ENCODE measurements around the gene ENO1. TPM values are rescaled to one million over a fixed set of nuclear protein-coding genes. Genes with fewer than 3 reads are reported as not detected.

The ENO1 gene
- total and polyA plus RNA-seq, 8 donors = 206 to 577 (median 350) TPM

DNA sequence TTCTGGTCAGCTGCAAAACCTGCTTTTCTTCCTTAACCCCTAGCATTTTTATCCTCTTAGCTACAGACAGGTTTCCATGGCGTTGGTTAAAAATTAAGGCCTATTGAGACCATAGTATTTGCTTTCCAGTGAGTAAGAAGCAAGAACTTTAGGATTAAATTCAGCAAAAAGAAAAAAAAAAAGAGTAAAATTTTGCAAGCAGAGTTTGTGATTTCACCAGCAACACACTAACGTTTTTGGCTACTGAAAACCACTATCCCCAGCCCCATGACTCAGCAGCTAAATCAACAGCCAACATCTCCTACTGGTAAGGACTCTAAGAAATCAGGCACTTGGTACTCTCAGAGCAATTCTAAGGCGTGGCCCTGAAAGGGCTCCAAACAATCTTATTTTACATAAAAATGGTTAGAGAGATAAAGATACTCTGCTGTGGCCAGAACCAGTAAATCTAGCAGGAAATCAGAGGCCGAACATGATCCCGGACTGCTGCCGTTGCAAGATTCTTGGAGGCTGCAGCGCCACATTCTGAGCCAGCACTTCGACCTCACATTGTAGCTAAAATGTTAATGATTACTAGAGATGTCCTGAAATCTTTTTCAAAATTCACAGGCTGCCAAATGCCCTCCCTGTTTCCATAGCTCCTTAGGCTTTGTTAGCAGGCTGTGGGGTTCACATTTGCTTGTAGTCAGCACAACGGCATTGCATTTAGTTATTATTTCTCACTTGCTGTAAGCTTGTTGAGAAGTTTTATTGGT is 1.6 kb upstream of the ENO1 start:
- peak in 1 of 3 donors; percentile 58 for TF ChIP-seq POLR2AphosphoS5 (IDR thresholded peaks at IDR 0.05)
- TF ChIP-seq EP300 (IDR thresholded peaks at IDR 0.05) = no peak
- WGBS, 5 donors = 13 to 34% (median 23%) methylated on average over 9 of the region's 9 CpGs
- intact Hi-C loops (cut with DNase I; ENCODE audit: low total_unique reads) = no loop called here
- peak overlapping the region in 2 of 4 donors; percentile 79 to 85 for H3K4me3 ChIP-seq
- H3K27me3 ChIP-seq = no peaks in the 10 kb centered on the region
- peak overlapping the region; percentile 64 to 100 (median 99) for H3K27ac ChIP-seq
- no peaks in the 10 kb centered on the region for H3K9me3 ChIP-seq
- H3K4me1 ChIP-seq = peaks cover 27 to 49% (median 38%) of the 10 kb centered on the region in 4 donors
- peak; percentile 61 to 79 for DNase-seq
- H3K36me3 ChIP-seq = peaks cover 0 to 7% (median 5%) of the 10 kb centered on the region in 4 donors

DNA sequence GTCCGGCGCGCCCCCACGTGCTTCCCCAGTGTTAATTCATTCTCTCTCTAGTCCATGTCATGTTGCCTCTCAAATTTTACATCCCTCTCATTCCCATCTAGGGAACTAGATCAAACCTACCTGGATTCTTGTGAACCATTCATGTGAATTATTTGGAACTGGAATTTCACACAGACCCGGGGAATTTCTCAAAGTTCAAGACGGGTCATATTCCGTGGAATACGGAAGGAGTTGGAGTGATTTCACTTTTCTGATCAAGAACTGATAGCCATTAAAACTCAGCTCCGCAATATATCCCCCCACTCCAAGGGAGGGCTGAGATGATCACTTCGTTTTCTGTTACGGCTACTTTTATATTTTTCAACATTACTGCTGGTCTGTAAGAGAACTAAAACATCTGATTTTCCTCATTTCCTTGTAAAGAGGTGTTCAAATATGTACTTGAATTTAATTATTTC is 1.0 kb upstream of the ENO1 start:
- peaks cover 0 to 13% (median 9%) of the 10 kb centered on the region in 4 donors for H3K36me3 ChIP-seq
- peak overlapping the region; percentile 79 to 92 (median 88) for H3K4me3 ChIP-seq
- no peaks in the 10 kb centered on the region for H3K27me3 ChIP-seq
- H3K4me1 ChIP-seq = peaks cover 30 to 54% (median 43%) of the 10 kb centered on the region in 4 donors
- intact Hi-C loops (cut with DNase I; ENCODE audit: low total_unique reads) = no loop called here
- 17 to 26% (median 19%) methylated on average over 11 of the region's 11 CpGs for WGBS, 5 donors
- no peak for DNase-seq
- no peak for TF ChIP-seq POLR2A (IDR thresholded peaks at IDR 0.05)
- TF ChIP-seq EP300 (IDR thresholded peaks at IDR 0.05) = no peak
- TF ChIP-seq, protein P1, sequence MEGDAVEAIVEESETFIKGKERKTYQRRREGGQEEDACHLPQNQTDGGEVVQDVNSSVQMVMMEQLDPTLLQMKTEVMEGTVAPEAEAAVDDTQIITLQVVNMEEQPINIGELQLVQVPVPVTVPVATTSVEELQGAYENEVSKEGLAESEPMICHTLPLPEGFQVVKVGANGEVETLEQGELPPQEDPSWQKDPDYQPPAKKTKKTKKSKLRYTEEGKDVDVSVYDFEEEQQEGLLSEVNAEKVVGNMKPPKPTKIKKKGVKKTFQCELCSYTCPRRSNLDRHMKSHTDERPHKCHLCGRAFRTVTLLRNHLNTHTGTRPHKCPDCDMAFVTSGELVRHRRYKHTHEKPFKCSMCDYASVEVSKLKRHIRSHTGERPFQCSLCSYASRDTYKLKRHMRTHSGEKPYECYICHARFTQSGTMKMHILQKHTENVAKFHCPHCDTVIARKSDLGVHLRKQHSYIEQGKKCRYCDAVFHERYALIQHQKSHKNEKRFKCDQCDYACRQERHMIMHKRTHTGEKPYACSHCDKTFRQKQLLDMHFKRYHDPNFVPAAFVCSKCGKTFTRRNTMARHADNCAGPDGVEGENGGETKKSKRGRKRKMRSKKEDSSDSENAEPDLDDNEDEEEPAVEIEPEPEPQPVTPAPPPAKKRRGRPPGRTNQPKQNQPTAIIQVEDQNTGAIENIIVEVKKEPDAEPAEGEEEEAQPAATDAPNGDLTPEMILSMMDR (IDR thresholded peaks at IDR 0.05) = no peak
- TF ChIP-seq POLR2AphosphoS5 (IDR thresholded peaks at IDR 0.05) = no peak
- H3K9me3 ChIP-seq = no peaks in the 10 kb centered on the region
- peak overlapping the region; percentile 98 to 100 (median 99) for H3K27ac ChIP-seq

DNA sequence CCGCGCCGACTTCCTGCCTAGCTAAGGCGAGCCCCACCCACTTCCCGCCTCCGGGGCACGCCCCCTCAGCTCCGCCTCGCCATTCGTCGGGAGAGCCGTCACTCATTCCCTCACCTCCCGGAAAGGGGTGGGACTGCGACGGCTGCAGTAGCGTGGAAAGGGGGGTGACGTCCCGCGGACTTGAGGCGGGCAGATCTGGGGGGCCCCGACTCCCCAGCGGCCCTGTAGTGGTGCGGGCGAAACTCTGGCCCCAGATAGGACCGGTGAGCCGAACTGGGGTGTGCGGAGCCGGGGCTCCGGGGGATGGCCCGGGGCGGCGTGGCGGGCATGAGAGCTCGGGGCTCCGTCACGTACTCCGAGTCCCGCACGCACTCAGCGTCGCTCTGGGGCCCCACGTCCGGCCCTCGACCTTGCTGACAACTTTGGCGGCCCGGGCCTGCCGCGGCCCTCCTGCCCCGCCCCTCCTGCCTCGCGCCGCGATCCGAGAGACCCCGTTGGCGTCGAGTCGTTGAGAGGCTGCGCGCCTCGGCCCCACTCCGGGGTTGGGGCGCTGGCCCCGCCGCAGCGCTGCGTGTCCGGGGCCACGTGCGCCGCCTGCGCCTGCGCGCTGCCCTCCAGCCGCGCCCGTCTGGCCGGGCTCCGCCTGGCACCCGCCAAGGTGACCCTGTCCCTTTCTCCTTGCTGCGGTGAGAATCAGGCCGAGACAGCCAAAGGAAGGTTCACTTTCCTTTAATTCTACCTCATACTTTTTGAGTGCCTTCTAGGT is 395 bp upstream of the ENO1 start:
- DNase-seq = peak; percentile 99
- Histone ChIP-seq H3K4me1 (peaks cover 35 to 60% (median 48%) of the 10 kb centered on the region in 4 donors), H3K36me3 (peaks cover 6 to 19% (median 14%) of the 10 kb centered on the region in 4 donors), H3K9me3 (no peaks in the 10 kb centered on the region), H3K27me3 (no peaks in the 10 kb centered on the region), H3K27ac (peak overlapping the region; percentile 98 to 100 (median 99)), H3K4me3 (peak overlapping the region; percentile 79 to 92 (median 88))
- WGBS, 5 donors = 0% methylated on average over 28 to 82 of the region's 82 CpGs
- intact Hi-C loops (cut with DNase I; ENCODE audit: low total_unique reads) = no loop called here
- TF ChIP-seq, protein P1 (IDR thresholded peaks at IDR 0.05) = no peak
- TF ChIP-seq POLR2AphosphoS5 (IDR thresholded peaks at IDR 0.05) = peak; percentile 48 to 98 (median 85)
- TF ChIP-seq POLR2A (IDR thresholded peaks at IDR 0.05) = peak in 2 of 4 donors; percentile 4 to 77
- TF ChIP-seq EP300 (IDR thresholded peaks at IDR 0.05) = no peak

DNA sequence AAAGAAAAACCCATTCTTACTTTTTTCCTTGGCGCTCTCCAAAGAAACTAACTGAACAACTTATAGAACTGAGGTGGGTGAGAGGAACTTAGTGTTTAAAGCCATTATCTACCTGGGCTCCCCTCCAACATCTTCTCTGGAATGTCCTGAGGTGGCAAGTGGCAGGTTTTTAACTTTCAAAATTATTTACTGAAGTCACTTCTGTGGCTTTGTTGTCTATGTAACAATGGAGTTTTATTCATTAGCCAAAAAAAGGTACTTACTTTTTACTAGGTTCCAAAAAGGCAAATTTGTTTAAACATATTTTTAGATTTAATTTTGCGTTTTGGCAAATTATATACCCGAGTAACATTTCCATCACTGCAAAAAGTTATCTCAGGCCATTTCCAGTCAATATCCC is 2.4 kb downstream of the ENO1 start:
- Histone ChIP-seq H3K9me3 (no peaks in the 10 kb centered on the region), H3K36me3 (peaks cover 34 to 47% (median 41%) of the 10 kb centered on the region in 4 donors)
- intact Hi-C loops (cut with DNase I; ENCODE audit: low total_unique reads) = no loop called here

More for the DNA sequence above, 2.4 kb downstream of the ENO1 start:
- peak overlapping the region in 4 of 5 donors; percentile 26 to 100 (median 86) for H3K27ac ChIP-seq
- peaks cover 57 to 86% (median 71%) of the 10 kb centered on the region in 4 donors for H3K4me1 ChIP-seq
- no peaks in the 10 kb centered on the region for H3K27me3 ChIP-seq
- no peak for TF ChIP-seq EP300 (IDR thresholded peaks at IDR 0.05)
- TF ChIP-seq, protein P1 (IDR thresholded peaks at IDR 0.05) = no peak
- TF ChIP-seq POLR2A (IDR thresholded peaks at IDR 0.05) = no peak
- no peak for TF ChIP-seq POLR2AphosphoS5 (IDR thresholded peaks at IDR 0.05)
- 66 to 77% (median 69%) methylated on average over 3 of the region's 3 CpGs for WGBS, 5 donors
- no peak for DNase-seq
- H3K4me3 ChIP-seq = peak overlapping the region in 2 of 4 donors; percentile 79 to 91

Data from stomach (tissue), 9 donors.